ENCODE results near the gene MLN. TPM values are rescaled to one million over a fixed set of nuclear protein-coding genes. Genes with fewer than 3 reads are reported as not detected.

MLN gene
- total and polyA plus RNA-seq, 2 of the 4 experiments (the other 2 are of a cell fraction), result not detected

GRCh38 chr6:33817489-33817888 is 13.7 kb upstream of the MLN start:
- dilution Hi-C loops (cut with HindIII; ENCODE audit: low sequenced_read_pairs, unreplicated experiment), result no loop called here
- no TSS peak for BruUV-seq (replicated peaks)

More at GRCh38 chr6:33817489-33817888, 13.7 kb upstream of the MLN start:
- no peak for DNase-seq
- WGBS, 2 experiments (ENCODE audit: extremely low coverage in 2 of 2, insufficient read length in 1 of 2), result 60% methylated on average over 1 of the region's 5 CpGs; no CpG with 5 or more reads in 1 of the 2 experiments
- H2BK15ac ChIP-seq (ENCODE audit: low read depth, low read length), result no peak overlapping the region
- no peak overlapping the region for H3K27ac ChIP-seq (ENCODE audit: insufficient read depth, low read length)
- H3K4me2 ChIP-seq (ENCODE audit: low read depth, low read length), result no peak overlapping the region
- no peak overlapping the region for H4K5ac ChIP-seq (ENCODE audit: low read depth, low read length)
- H3K14ac ChIP-seq (replicated peaks; ENCODE audit: low read depth, low read length), result no peak overlapping the region
- no peaks in the 10 kb centered on the region for H4K20me1 ChIP-seq (ENCODE audit: insufficient read depth, low read length)
- H3K79me1 ChIP-seq (ENCODE audit: low read depth in 1 of 2, low read length in 2 of 2), result no peaks in the 10 kb centered on the region
- no peak overlapping the region for H2AK9ac ChIP-seq (replicated peaks; ENCODE audit: low read depth, low read length, poor library complexity)
- POLR2A ChIA-PET (ENCODE audit: unreplicated experiment), result no interaction called here
- no peaks in the 10 kb centered on the region for H3K4me1 ChIP-seq (ENCODE audit: control insufficient read depth, insufficient read depth, low read length)
- peaks cover 2% of the 10 kb centered on the region; the same call in 1 of the 2 replicates for H3K9me1 ChIP-seq (ENCODE audit: insufficient read depth, low read length)
- no peaks in the 10 kb centered on the region for H3K9me3 ChIP-seq (ENCODE audit: control insufficient read depth, insufficient read depth, low read length)
- no peak overlapping the region for H4K8ac ChIP-seq (ENCODE audit: low read depth in 2 of 2, low read length in 2 of 2)
- in situ Hi-C loops (cut with MboI; ENCODE audit: low sequenced_read_pairs) (no loop called here), intact Hi-C loops (cut with micrococcal nuclease) (no loop called here)
- peaks cover 61% of the 10 kb centered on the region for H3K27me3 ChIP-seq (ENCODE audit: control insufficient read depth, insufficient read depth, low read length)
- no peak overlapping the region for H2BK5ac ChIP-seq (ENCODE audit: low read depth, low read length, poor library complexity, severe bottlenecking)
- no peak overlapping the region for H3K56ac ChIP-seq (ENCODE audit: extremely low read depth, insufficient read depth, low read length)
- no peaks in the 10 kb centered on the region for H3K36me3 ChIP-seq (ENCODE audit: control insufficient read depth, insufficient read depth, low read length)
- TF ChIP-seq RAD21 (IDR thresholded peaks at IDR 0.05; ENCODE audit: low read length) (no peak), CTCF (conservative IDR thresholded peaks at IDR 0.05; ENCODE audit: low read depth, low read length) (no peak), NFE2L2 (IDR thresholded peaks at IDR 0.05; ENCODE audit: low read depth, low read length) (no peak), SMC3 (IDR thresholded peaks at IDR 0.05; ENCODE audit: low read depth, low read length) (no peak), MXI1 (IDR thresholded peaks at IDR 0.05; ENCODE audit: borderline replicate concordance, low read depth, low read length) (no peak), MAZ (IDR thresholded peaks at IDR 0.05; ENCODE audit: borderline replicate concordance, low read depth, low read length) (no peak), RCOR1 (IDR thresholded peaks at IDR 0.05; ENCODE audit: insufficient replicate concordance, low read length) (no peak), USF2 (IDR thresholded peaks at IDR 0.05; ENCODE audit: low read depth, low read length) (no peak), POLR2A (IDR thresholded peaks at IDR 0.05; ENCODE audit: low read depth, low read length) (no peak), BHLHE40 (IDR thresholded peaks at IDR 0.05; ENCODE audit: low read depth, low read length) (no peak), RFX5 (IDR thresholded peaks at IDR 0.05; ENCODE audit: low read depth, low read length) (no peak), MAFK (IDR thresholded peaks at IDR 0.05; ENCODE audit: low read depth, low read length) (no peak), CHD1 (IDR thresholded peaks at IDR 0.05; ENCODE audit: low read depth, low read length) (no peak), FOS (IDR thresholded peaks at IDR 0.05; ENCODE audit: low read depth, low read length) (no peak), CEBPB (IDR thresholded peaks at IDR 0.05; ENCODE audit: low read depth, low read length) (no peak), ELK1 (IDR thresholded peaks at IDR 0.05; ENCODE audit: borderline replicate concordance, low read depth, low read length) (no peak)
- H2AK5ac ChIP-seq (ENCODE audit: low read depth, low read length), result no peak overlapping the region
- no peak overlapping the region for H3K4me3 ChIP-seq (ENCODE audit: insufficient read depth, low read depth, low read length)
- no peak for ATAC-seq (ENCODE audit: low read depth)
- H3K9ac ChIP-seq (ENCODE audit: low read depth, low read length), result no peak overlapping the region
- CTCF ChIA-PET, result no interaction called here
- no peak overlapping the region for H4K91ac ChIP-seq (ENCODE audit: insufficient read depth, low read depth, low read length)
- no peak overlapping the region for H2BK20ac ChIP-seq (ENCODE audit: low read depth, low read length)
- no peak overlapping the region for H3K4ac ChIP-seq (ENCODE audit: low read depth, low read length)
- H3K18ac ChIP-seq (ENCODE audit: low read depth, low read length), result no peak overlapping the region
- no peak overlapping the region for H2AFZ ChIP-seq (replicated peaks; ENCODE audit: low read length, poor library complexity)
- H2BK120ac ChIP-seq (ENCODE audit: low read depth, low read length), result no peak overlapping the region
- H3K23ac ChIP-seq (ENCODE audit: low read depth, low read length), result no peak overlapping the region
